GM12864 (cell line): ENCODE results near the gene LBP.
"Not testable (repeated sequence)": the region's sequence is repeated elsewhere in the genome, so short reads cannot be mapped to it uniquely, and the experiment has no call there.

ENCODE experiments used
- DNase-seq: peaks from one replicate; pipeline ENCODE4 v3.0.0-alpha.2; 2011; ENCODE audit warnings: low read depth
- H3K4me3 ChIP-seq: 2 replicates; pipeline ENCODE4 v1.5.1; 2011; ENCODE audit warnings: mild to moderate bottlenecking, low read depth, low read length, control low read depth
- TF ChIP-seq, protein P1 (sequence below): IDR thresholded peaks from 2 replicates; pipeline ENCODE4 v1.5.1; 2011; ENCODE audit warnings: low read depth, mild to moderate bottlenecking, moderate library complexity, low read length, control low read depth, inconsistent platforms; ENCODE audit errors: missing control alignments

LBP gene

DNA sequence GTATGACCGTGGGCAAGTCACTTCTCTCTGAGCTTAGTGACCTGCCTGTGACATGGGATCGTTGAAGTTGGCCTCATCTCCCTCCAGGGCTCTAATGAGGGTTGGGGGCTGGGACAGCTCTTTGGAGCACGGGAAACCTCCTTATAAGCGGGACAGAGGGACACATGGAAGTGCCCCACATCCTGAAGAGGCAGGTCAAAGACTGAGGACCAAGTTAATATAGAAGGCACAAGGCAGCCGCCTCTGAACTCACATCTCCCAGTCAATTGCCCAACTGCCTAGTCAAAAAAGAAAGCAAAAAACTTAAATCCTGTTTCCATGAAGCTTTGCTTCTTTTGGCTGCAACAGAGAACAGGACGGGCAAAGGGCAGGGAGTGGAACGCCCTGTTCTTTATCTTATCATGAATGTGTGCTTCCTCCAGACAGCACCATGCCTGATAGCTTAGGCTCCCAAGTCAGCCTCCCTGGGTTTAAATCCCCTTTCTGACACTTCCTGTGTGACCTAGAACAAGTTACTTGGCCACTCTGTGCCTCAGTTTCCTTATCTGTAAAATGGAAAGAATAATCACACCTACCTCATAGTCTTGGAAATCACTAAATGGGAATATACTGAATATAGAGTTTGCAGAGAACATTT, 27.1 kb downstream of the LBP start:
- no peak overlapping the region for H3K4me3 ChIP-seq
- DNase-seq = no peak
- TF ChIP-seq, protein P1, sequence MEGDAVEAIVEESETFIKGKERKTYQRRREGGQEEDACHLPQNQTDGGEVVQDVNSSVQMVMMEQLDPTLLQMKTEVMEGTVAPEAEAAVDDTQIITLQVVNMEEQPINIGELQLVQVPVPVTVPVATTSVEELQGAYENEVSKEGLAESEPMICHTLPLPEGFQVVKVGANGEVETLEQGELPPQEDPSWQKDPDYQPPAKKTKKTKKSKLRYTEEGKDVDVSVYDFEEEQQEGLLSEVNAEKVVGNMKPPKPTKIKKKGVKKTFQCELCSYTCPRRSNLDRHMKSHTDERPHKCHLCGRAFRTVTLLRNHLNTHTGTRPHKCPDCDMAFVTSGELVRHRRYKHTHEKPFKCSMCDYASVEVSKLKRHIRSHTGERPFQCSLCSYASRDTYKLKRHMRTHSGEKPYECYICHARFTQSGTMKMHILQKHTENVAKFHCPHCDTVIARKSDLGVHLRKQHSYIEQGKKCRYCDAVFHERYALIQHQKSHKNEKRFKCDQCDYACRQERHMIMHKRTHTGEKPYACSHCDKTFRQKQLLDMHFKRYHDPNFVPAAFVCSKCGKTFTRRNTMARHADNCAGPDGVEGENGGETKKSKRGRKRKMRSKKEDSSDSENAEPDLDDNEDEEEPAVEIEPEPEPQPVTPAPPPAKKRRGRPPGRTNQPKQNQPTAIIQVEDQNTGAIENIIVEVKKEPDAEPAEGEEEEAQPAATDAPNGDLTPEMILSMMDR = no peak

DNA sequence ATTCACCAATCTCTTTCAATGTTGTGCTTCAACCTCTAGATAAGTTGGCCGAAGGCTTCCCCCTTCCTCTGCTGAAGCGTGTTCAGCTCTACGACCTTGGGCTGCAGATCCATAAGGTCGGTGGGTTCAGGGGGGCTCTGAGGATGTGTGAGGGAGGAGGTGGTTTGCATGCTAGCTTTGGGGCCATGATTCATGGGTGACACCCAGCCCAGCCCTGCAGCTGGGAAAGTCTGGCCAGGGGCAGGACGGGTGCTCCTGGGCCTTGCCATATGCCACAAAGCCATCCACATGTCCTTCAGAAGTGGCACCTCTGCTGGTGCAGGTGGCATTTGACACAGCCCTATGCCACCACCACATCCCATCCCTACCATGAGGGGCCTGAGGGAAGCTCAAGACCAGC, 27.6 kb downstream of the LBP start:
- DNase-seq = no peak
- TF ChIP-seq, protein P1 = no peak
- H3K4me3 ChIP-seq = no peak overlapping the region

DNA sequence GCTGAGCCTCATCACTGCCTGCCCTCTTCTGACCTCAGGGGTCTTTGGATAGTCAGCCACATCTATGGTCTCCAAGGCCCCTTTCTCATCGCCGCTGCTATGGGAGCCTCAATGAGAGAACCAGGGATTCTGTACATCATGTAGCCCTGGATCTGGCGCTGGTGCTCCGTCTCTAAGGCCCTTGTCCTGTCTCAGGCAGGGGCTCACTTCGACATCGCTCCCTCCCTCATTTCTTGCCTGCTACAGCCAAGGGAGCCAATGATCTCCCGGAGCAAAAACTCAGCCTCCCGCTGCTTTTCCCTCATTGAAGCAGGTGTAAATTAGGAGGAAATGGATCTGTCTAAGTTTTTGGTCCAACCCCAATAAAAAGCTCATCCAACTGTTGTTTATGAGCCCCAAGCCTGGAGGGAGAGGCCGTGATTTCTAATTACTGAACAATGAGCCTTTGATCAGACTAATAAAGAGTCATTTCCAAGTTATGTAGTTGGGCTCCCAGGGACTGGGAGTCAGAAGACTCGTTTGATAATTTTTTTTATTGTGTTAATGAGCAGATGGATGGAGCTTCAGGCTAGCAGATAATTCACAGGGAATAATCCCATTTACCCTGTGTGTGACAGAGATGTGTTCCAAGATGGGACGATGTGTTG, 30.9 kb downstream of the LBP start:
- no peak overlapping the region for H3K4me3 ChIP-seq
- DNase-seq = no peak
- TF ChIP-seq, protein P1 = no peak

DNA sequence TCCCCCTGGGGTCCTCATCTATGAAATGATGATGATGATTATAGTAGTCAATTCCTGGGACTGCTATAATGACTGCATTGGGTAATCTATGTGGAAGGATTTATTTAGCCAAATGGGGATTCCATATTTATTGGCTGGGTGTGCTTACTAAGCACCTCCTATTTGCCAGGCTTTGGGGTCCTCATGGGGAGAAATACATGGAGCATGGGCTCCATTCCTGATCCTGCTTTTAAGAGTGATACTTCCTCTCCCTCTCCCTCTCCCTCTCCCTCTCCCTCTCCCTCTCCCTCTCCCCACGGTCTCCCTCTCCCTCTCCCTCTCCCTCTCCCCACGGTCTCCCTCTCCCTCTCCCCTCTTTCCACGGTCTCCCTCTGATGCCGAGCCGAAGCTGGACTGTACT, 31.6 kb downstream of the LBP start:
- H3K4me3 ChIP-seq, DNase-seq: not testable (repeated sequence)

DNA sequence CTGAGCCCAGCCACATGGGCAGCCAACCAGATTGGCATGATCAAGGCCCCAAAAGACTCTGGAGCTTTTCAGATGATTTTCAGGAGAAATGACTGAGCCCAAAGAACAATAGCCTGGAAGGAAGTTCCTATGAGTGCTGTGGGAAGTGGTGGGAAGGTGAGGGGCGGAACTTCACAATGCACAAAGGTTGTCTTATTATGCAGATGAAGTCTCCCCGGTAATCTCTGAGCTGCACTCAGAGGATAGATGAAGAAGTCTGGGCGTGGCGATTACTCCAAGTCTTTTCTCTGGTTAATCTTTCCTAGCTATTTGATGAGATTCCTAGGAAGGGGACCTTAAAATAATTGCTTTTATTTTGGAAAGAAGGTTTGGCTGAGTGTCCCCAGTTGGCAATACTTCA, 36.9 kb downstream of the LBP start:
- TF ChIP-seq, protein P1 = no peak
- H3K4me3 ChIP-seq = no peak overlapping the region
- DNase-seq = no peak

DNA sequence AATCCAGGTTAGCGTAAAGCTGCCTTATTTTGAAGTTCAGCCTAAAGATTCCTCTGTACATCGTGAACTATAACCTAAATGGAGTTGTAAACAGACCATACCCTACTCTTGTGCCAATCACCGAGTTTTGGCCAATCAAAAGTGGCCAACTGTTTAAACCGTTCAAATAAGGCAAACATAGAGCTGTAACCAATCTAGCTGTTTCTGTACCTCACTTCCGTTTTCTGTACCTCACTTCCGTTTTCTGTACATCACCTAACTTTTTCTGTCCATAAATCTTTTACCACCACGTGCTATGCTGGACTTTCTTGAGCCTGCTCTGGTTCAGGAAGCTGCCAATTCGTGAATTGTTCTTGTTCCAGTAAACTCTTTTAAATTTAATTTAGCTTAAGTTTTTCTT, 39.7 kb downstream of the LBP start:
- H3K4me3 ChIP-seq = no peak overlapping the region
- no peak for DNase-seq
- TF ChIP-seq, protein P1 = no peak

DNA sequence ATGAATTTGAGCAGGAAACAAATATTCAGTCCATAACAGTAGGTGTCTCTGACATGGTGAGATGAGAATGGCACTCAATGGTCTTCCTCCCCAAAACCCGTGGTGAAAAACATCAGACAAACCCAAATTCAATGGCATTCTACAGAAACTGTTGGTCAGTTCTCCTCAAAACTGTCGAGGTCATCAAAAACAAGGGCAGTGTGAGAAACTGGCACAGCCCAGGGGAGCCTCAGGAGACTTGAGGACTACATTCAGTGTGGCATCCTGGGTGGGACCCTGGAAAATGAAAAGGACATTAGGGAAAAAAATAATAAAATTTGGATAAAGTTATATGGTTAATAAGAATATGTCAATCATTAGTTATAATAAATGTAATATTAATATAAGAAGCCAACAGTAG, 40.6 kb downstream of the LBP start:
- TF ChIP-seq, protein P1 = no peak
- no peak overlapping the region for H3K4me3 ChIP-seq
- no peak for DNase-seq
